GM06990 (cell line): ENCODE results near the gene RBP4.

Experiments
- DNase-seq: peaks from one replicate; pipeline ENCODE4 v3.0.0-alpha.2; 2011; ENCODE audit not compliant: insufficient read length; ENCODE audit errors: extremely low read depth
- H3K27me3 ChIP-seq: replicated peaks from 2 replicates; pipeline ENCODE4 v1.6.0; 2011; ENCODE audit warnings: low read length; ENCODE audit not compliant: control insufficient read depth, insufficient read depth
- H3K36me3 ChIP-seq: 2 replicates; pipeline ENCODE4 v1.5.1; 2011; ENCODE audit warnings: low read length; ENCODE audit not compliant: control insufficient read depth, insufficient read depth
- H3K4me3 ChIP-seq: replicated peaks from 2 replicates; pipeline ENCODE4 v1.5.1; 2011; ENCODE audit warnings: low read depth, mild to moderate bottlenecking, control low read depth, low read length
- TF ChIP-seq, protein P1 (sequence below): IDR thresholded peaks from 2 replicates; pipeline ENCODE4 v1.5.1; 2011; ENCODE audit warnings: low read length, control low read depth, mild to moderate bottlenecking, inconsistent platforms; ENCODE audit not compliant: insufficient read depth, poor library complexity, severe bottlenecking

Gene RBP4

DNA sequence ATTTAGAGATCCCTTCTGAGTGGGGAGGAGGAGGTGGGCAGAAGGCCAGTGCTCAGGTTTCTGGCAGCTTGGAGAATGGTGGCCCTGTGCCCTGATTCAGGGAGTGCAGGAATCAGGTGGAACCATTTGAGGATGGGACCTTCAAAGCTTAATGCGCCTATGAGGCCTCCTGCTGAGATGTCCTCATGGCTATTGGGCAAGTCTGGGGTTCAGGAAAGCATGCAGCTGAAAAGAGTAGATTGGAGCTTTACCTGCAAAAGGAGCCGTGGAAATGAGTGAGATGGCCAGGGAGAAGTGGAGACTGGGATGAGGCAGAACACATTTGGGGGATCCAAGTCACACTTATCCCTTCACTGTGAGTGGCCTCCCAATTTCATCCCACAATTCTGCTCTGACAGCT lies 28.4 kb downstream of the RBP4 start:
- Histone ChIP-seq H3K4me3 (no peak overlapping the region), H3K27me3 (peaks cover 2% of the 10 kb centered on the region), H3K36me3 (no peaks in the 10 kb centered on the region)
- no peak for DNase-seq
- TF ChIP-seq, protein P1, sequence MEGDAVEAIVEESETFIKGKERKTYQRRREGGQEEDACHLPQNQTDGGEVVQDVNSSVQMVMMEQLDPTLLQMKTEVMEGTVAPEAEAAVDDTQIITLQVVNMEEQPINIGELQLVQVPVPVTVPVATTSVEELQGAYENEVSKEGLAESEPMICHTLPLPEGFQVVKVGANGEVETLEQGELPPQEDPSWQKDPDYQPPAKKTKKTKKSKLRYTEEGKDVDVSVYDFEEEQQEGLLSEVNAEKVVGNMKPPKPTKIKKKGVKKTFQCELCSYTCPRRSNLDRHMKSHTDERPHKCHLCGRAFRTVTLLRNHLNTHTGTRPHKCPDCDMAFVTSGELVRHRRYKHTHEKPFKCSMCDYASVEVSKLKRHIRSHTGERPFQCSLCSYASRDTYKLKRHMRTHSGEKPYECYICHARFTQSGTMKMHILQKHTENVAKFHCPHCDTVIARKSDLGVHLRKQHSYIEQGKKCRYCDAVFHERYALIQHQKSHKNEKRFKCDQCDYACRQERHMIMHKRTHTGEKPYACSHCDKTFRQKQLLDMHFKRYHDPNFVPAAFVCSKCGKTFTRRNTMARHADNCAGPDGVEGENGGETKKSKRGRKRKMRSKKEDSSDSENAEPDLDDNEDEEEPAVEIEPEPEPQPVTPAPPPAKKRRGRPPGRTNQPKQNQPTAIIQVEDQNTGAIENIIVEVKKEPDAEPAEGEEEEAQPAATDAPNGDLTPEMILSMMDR: no peak

DNA sequence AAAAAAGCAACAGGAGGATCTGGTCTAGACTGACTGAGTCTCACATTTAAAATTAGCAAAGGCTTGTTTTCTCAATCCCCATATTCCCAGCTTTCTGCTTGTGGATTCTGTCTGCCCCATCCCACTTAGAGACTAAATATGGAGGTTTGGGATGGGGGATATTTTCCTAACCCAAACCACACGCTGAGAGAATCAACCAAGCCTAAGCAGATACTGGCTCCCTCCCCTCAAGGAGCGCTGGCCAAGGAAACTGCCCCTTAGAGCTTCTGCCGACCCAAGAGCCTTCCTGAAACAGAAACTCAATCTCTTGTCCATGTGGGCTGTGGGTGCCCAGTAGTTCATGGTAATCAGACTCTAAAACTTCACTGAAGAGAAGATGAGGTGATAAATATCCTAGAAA lies 30.7 kb downstream of the RBP4 start:
- DNase-seq: no peak
- Histone ChIP-seq H3K36me3 (no peaks in the 10 kb centered on the region), H3K4me3 (no peak overlapping the region), H3K27me3 (peaks cover 2% of the 10 kb centered on the region)
- TF ChIP-seq, protein P1: no peak

DNA sequence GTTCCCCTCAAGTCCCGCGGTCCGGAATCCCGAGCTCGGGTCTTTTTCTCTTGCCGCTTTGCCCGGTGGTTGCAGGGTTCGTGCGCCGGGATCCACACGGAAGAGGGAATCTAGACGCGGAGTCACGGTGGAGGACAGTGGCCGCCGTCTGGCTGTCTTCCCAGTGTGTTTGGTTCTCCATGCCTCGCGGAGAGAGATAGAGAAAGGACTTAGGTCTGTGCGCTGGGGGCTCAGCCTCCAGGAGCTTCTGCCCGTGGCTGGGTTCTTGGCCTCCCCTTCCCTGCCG lies 33.0 kb downstream of the RBP4 start:
- no peak for DNase-seq
- peaks cover 2% of the 10 kb centered on the region for H3K27me3 ChIP-seq
- TF ChIP-seq, protein P1: no peak
- no peaks in the 10 kb centered on the region for H3K36me3 ChIP-seq
- H3K4me3 ChIP-seq: no peak overlapping the region

DNA sequence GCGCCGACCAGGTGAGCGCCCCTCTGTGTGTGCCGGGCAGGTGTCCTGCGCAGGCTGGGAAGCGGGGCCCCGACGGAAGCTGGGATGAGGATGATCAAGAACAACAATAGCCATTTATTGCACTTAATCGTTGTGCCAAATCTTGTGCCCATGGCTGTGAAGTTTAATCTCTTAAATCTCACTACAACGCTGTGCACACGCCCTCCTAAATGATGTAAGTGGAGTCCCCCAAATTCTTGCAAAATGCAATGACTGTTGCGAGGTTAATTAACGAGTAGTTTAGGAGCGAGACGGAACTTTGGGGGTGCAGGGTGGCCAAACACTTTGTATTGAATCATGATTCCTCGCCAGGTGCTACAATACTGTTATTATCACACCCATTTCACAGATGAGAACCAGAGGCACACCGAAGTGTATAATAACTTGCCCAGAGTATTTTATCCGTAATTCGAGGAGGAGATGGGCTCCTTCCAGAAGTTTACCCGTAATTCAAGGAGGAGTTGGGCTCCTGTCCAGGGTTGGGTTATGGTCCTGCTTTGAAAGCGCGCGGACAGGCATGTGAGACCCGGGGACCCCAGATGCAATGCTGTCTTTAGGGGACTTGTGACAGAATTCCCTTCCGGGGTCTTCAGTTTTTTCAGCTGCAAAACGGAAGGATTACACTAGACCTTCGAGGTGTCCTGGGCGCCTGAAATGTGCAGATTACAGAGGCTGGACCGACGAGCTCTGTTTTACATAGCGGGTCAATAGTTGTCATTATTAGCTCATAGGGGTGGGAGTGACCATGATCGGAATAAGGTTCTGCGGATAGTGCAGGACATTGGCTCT lies 33.5 kb downstream of the RBP4 start:
- Histone ChIP-seq H3K36me3 (no peaks in the 10 kb centered on the region), H3K4me3 (no peak overlapping the region), H3K27me3 (peaks cover 2% of the 10 kb centered on the region)
- TF ChIP-seq, protein P1: no peak
- DNase-seq: no peak

DNA sequence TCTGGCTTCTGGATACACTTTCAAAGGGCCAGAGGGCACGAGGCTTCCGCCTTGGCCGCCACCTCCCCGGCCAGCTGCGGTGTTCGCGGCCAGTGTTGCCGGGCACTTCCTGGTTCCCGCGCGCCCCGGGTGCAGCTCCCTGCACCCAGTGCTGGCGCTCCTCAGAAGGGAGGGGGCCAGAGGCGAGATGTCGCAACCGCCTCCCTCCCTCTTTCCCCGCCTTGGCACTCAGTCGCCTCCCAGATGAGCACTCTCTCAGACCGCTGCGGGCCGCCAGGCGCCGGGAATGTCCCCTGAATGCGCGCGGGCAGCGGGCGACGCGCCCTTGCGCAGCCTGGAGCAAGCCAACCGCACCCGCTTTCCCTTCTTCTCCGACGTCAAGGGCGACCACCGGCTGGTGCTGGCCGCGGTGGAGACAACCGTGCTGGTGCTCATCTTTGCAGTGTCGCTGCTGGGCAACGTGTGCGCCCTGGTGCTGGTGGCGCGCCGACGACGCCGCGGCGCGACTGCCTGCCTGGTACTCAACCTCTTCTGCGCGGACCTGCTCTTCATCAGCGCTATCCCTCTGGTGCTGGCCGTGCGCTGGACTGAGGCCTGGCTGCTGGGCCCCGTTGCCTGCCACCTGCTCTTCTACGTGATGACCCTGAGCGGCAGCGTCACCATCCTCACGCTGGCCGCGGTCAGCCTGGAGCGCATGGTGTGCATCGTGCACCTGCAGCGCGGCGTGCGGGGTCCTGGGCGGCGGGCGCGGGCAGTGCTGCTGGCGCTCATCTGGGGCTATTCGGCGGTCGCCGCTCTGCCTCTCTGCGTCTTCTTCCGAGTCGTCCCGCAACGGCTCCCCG lies 34.4 kb downstream of the RBP4 start, which contains the start of gene FFAR4:
Gene FFAR4 (plus strand): TSS at position 231 of the 842 bp plus-strand sequence. CDS start 56 bp downstream, at position 287.
- Histone ChIP-seq H3K36me3 (no peaks in the 10 kb centered on the region), H3K4me3 (no peak within 1 kb of the TSS), H3K27me3 (peaks cover 2% of the 10 kb centered on the region; the same call in 1 of the 2 replicates)
- TF ChIP-seq, protein P1: no peak
- DNase-seq: no peak
